Activated CD8-positive, alpha-beta memory T cell treated with anti-CD3 and anti-CD28 coated beads, Interleukin-2, amount 50 U/mL, for 4 hours (primary cell): ENCODE measurements around the gene PALS1.
"Not testable (repeated sequence)": the region's sequence is repeated elsewhere in the genome, so short reads cannot be mapped to it uniquely, and the experiment has no call there.

ENCODE experiments used
- DNase-seq: peaks from one replicate; pipeline ENCODE4 v3.0.0-alpha.2; 2020

The PALS1 gene

DNA sequence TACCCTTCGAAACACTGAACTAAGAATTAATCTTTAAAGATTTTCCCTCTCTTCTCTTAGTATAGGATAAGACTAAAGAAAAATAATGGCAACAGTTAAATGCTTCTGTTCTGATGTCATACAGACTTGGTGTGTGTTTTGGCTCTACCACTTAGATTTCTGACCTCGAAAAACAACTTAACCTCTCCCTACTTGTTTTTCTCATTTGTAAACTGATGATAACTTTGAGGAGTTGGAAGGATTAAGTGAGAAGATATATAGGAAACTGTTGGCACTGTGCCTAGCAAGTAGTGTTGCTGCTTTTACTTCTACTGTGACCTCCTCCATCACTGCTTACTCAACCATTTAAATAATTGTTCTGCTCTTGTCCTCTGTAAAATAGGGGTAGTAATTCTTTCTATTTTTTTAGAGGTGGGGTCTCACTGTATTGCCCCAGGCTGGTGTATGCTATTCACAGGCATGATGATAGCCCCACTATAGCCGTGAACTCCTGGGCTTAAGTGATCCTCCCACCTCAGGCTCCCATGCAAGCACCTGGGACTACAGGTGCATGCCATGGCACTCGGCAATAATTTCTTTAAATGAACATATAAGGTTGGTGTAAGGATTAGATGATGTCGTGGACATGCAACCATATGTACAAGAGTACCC, 22.4 kb downstream of the PALS1 start:
- no peak for DNase-seq

GRCh38 chr14:67265131-67265530, 23.9 kb downstream of the PALS1 start:
- no peak for DNase-seq

DNA sequence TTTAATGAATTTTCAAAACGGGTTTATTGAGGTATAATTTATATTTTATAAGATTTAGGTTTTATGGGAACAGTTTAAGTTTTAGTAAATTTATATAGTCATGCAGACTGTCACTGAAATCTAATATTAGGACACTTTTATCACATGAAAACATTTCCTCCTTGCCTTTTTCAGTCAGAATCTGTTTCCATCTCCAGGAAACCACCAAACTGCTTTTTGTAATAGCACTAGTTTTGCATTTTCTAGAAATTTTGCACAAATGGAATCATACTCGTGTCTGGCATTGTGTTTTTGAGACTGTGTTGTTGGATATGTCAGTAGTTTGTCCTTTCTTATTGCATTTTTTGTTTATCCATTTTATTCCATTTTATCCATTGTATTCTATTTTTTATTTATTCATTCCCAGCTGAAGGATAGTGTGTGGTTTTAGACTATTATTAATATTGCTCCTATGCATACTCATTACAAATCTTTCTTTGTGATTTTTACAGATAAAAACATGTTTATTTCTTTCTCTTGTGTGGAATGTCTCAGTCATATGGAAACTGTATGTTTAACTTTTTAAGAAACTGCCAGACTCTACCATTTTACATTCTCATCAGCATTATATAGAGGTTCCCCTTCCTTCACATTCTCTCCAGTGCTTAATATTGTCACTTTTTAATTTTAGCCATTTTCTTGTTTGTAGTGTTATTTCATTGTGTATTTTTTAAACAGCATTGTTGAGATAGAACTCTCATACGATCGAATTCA, 26.5 kb downstream of the PALS1 start:
- DNase-seq, result no peak

DNA sequence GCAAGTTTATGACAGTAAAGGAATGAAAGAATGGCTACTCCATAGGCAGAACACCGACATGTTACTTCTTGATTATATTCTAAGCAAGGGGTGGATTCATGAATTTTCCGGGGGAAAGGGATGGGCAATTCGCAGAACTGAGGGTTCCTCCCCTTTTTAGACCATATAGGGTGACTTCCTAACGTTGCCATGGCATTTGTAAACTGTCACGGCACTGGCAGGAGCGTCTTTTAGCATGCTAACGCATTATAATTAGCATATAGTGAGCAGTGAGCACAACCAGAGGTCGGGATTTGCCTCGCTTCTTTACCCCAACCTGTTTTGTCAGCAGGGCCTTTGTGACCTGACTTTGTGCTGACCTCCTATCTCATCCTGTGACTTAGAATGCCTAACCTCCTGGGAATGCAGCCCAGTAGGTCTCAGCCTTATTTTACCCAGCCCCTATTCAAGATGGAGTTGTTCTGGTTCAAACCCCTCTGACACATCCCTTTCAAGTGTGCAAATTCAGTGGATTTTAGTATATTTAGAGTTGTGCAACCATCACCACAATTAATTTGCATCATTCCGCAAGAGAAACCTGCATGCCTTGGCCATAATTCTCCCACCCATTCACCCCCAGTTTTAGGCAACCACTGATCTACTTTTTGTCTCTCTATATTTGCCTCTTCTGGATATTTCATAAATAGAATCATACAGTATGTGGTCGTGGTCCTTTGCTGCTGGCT, 27.4 kb downstream of the PALS1 start:
- DNase-seq, result no peak

DNA sequence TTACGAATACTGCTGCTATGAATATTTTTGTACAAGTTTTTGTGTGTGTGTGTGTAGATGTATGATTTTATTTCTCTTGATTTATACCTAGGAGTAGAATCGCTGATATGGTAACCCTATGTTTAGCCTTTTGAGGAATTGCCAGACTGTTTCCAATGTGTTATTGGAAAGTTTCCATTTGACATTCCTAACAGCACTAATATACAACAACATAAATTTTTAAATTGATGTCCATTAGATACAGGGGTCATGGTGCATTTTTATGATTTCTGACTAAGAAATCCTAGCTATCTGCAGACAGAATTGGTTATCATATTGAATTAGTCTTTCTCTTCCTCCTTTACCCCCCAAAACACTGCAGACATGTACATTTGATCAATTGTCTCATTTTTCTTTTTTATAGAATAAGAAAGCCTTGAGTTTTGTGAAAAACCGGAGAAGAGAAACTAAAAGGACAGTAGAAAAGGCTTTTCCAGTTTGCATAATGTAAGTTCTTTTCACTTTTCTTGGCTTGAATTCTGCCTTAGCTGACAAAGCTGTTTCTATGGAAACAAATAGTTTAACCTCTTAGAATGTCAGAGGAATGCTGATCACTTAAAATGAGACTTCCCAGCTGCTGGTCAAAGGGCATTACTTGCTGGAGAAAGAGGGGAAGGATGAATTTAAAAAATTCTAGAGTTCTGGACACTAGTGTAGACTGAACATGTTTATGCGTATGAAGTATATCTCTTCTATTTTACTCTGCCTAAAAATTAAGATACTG, 28.2 kb downstream of the PALS1 start:
- DNase-seq, result no peak

DNA sequence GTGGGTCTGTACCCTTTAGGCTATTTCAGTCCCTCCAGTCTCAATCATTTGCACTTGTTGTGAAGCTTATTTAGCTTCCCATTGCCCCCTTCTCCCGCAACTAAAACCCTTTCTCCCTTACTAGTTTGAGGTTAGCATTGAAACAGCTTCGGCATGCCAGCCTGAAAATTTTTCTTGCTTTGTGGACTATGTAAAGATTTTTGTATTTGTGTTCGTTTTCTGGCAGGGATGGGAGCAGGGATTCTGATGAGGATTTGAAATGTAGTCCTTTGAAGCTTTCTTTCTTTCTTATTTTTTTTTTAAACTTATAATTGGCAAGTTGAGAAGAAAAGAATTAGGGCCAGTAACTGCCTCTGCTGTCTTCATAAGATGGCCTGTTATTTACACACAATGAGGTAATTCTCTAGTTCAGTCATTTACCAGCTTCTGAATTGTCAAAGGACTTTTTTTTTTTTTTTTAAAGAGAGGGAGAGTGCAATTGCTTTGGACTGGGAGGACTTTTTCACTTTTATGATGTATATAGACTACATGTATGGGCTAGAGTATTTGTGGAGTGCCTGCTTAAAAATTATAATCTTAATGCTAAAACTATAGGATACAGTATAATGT, 29.0 kb downstream of the PALS1 start:
- DNase-seq, result no peak

DNA sequence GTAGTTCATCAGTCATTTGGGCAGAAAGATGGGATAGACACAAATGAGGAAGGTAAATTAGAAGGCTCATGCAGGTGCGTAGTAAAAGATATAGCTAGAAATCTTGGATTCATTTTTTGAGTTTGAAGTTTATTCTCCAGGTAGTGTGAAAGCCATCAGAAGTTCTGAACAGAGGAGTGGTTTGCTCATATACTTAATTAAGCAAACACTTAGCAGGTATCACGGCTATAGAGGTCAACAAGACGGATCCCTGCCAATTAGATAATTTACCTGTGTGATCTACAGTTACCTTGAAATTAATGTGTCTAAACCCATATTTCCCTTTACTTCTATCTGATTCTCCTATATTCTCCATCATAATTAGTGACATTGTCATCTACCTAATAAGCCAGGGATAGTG, 29.7 kb downstream of the PALS1 start:
- no peak for DNase-seq

DNA sequence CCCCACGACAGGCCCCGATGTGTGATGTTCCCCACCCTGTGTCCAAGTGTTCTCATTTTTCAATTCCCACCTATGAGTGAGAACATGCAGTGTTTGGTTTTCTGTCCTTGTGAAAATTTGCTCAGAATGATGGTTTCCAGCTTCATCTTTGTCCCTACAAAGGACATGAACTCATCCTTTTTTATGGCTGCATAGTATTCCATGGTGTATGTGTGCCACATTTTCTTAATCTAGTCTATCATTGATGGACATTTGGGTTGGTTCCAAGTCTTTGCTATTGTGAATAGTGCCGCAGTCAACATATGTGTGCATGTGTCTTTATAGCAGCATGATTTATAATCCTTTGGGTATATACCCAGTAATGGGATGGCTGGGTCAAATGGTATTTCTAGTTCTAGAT, 32.0 kb downstream of the PALS1 start:
- not testable (repeated sequence) for DNase-seq

DNA sequence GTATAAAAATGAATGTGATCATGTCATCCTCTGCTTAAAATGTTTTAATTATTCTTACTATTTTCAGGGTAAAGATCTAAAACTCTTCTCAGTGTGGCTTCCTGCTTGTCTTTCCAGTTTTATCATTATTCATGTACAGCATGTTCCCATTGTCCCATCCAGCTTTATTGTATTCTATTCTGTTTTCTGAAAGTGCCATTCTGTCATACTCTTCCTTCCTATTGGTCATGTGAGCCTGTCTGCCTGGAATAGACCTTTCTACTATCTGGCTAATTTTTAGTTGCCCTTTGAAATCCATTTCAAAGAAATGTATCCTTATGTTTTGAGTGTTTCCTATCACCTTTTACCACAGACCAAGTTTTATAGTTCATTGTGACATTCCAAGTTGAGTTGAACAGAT, 34.9 kb downstream of the PALS1 start:
- DNase-seq, result no peak

- DNase-seq, result no peak
These were observed 39.3 kb downstream of the PALS1 start for GRCh38 chr14:67280506-67280905.

- DNase-seq, result no peak
These were observed 44.7 kb downstream of the PALS1 start for GRCh38 chr14:67285876-67286452.
